CD4-positive, alpha-beta T cell treated with Interleukin-21 for 1 hour (primary cell): Measurements from ENCODE around the gene PDCD5.
"Not testable (repeated sequence)": the region's sequence is repeated elsewhere in the genome, so short reads cannot be mapped to it uniquely, and the experiment has no call there.

ENCODE experiments used
- DNase-seq: peaks from one replicate; pipeline ENCODE4 v3.0.0-alpha.2; 2020

PDCD5 gene

GRCh38 chr19:32580901-32581704, at the start of gene PDCD5:
PDCD5 (plus strand) TSS chr19:32581190; CDS start chr19:32581262, 72 bp downstream.
- peak; percentile 97 for DNase-seq

- no peak for DNase-seq
These were observed 48.8 kb upstream of the PDCD5 start for GRCh38 chr19:32532233-32532632.

GRCh38 chr19:32537580-32537979, 43.4 kb upstream of the PDCD5 start:
- DNase-seq, result no peak

- DNase-seq, result no peak
These were observed 41.6 kb upstream of the PDCD5 start for GRCh38 chr19:32539240-32539916.

GRCh38 chr19:32540621-32541020, 40.4 kb upstream of the PDCD5 start:
- no peak for DNase-seq

GRCh38 chr19:32541376-32541775, 39.6 kb upstream of the PDCD5 start:
- DNase-seq, result not testable (repeated sequence)

- no peak for DNase-seq
These were observed 38.4 kb upstream of the PDCD5 start for GRCh38 chr19:32542477-32543108.

- DNase-seq, result no peak
These were observed 37.7 kb upstream of the PDCD5 start for GRCh38 chr19:32543115-32543900.

- DNase-seq, result no peak
These were observed 36.1 kb upstream of the PDCD5 start for GRCh38 chr19:32544917-32545316.

- DNase-seq, result no peak
These were observed 30.3 kb upstream of the PDCD5 start for GRCh38 chr19:32550666-32551065.

GRCh38 chr19:32555786-32556185, 25.2 kb upstream of the PDCD5 start:
- DNase-seq, result no peak

- no peak for DNase-seq
These were observed 22.3 kb upstream of the PDCD5 start for GRCh38 chr19:32558607-32559228.

- no peak for DNase-seq
These were observed 17.2 kb upstream of the PDCD5 start for GRCh38 chr19:32563761-32564160.

- no peak for DNase-seq
These were observed 14.7 kb upstream of the PDCD5 start for GRCh38 chr19:32566246-32566830.

- DNase-seq, result no peak
These were observed 13.5 kb upstream of the PDCD5 start for GRCh38 chr19:32567486-32567885.

- peak; percentile 70 for DNase-seq
These were observed 10.8 kb upstream of the PDCD5 start for GRCh38 chr19:32570081-32570785.

GRCh38 chr19:32571471-32572075, 9.4 kb upstream of the PDCD5 start:
- not testable (repeated sequence) for DNase-seq

- DNase-seq, result not testable (repeated sequence)
These were observed 8.1 kb upstream of the PDCD5 start for GRCh38 chr19:32572700-32573491.

GRCh38 chr19:32573492-32573794, 7.5 kb upstream of the PDCD5 start:
- DNase-seq, result no peak

- DNase-seq, result no peak
These were observed 4.2 kb upstream of the PDCD5 start for GRCh38 chr19:32576790-32577189.
